CD4-positive, alpha-beta T cell treated with Interleukin-10 for 1 hour (primary cell): ENCODE results near the gene LARP1.
"Not testable (repeated sequence)": the region's sequence is repeated elsewhere in the genome, so short reads cannot be mapped to it uniquely, and the experiment has no call there.

Experiments
- DNase-seq: peaks from one replicate; pipeline ENCODE4 v3.0.0-alpha.2; 2020

Gene LARP1

GRCh38 chr5:154795235-154795596 is 40.0 kb downstream of the LARP1 start:
- DNase-seq: no peak

GRCh38 chr5:154797762-154798161 is 42.6 kb downstream of the LARP1 start:
- DNase-seq: no peak

GRCh38 chr5:154800582-154800981 is 45.4 kb downstream of the LARP1 start:
- DNase-seq: no peak

GRCh38 chr5:154801083-154801482 is 45.9 kb downstream of the LARP1 start:
- no peak for DNase-seq

- DNase-seq: no peak
These were observed 46.9 kb downstream of the LARP1 start for GRCh38 chr5:154802050-154802449.

GRCh38 chr5:154806176-154806575 is 51.0 kb downstream of the LARP1 start:
- DNase-seq: no peak

GRCh38 chr5:154811239-154811638 is 56.1 kb downstream of the LARP1 start:
- no peak for DNase-seq

- DNase-seq: peak; percentile 72
These were observed 56.7 kb downstream of the LARP1 start for GRCh38 chr5:154811653-154812465.

- DNase-seq: no peak
These were observed 58.0 kb downstream of the LARP1 start for GRCh38 chr5:154813158-154813557.

GRCh38 chr5:154813736-154814135 is 58.6 kb downstream of the LARP1 start:
- peak; percentile 54 for DNase-seq

GRCh38 chr5:154815025-154815424 is 59.8 kb downstream of the LARP1 start:
- DNase-seq: no peak

GRCh38 chr5:154815684-154816247 is 60.6 kb downstream of the LARP1 start:
- no peak for DNase-seq

- no peak for DNase-seq
These were observed 61.8 kb downstream of the LARP1 start for GRCh38 chr5:154816891-154817492.

- DNase-seq: no peak
These were observed 62.6 kb downstream of the LARP1 start for GRCh38 chr5:154817815-154818214.

- no peak for DNase-seq
These were observed 63.4 kb downstream of the LARP1 start for GRCh38 chr5:154818471-154819116.

GRCh38 chr5:154819546-154819945 is 64.4 kb downstream of the LARP1 start:
- no peak for DNase-seq

- no peak for DNase-seq
These were observed 65.2 kb downstream of the LARP1 start for GRCh38 chr5:154820383-154820782.

- not testable (repeated sequence) for DNase-seq
These were observed 67.7 kb downstream of the LARP1 start for GRCh38 chr5:154822896-154823295.

GRCh38 chr5:154823605-154824004 is 68.4 kb downstream of the LARP1 start:
- no peak for DNase-seq

- no peak for DNase-seq
These were observed 68.9 kb downstream of the LARP1 start for GRCh38 chr5:154824070-154824469.

- no peak for DNase-seq
These were observed 74.0 kb downstream of the LARP1 start for GRCh38 chr5:154829181-154829588.

- peak; percentile 41 for DNase-seq
These were observed 74.5 kb downstream of the LARP1 start for GRCh38 chr5:154829589-154830218.

GRCh38 chr5:154830219-154830595 is 75.0 kb downstream of the LARP1 start:
- no peak for DNase-seq
